Pancreas (tissue), 10 donors: ENCODE data around the gene SYNJ1. TPM values are rescaled to one million over a fixed set of nuclear protein-coding genes. Genes with fewer than 3 reads are reported as not detected.
"Not testable (repeated sequence)": the region's sequence is repeated elsewhere in the genome, so short reads cannot be mapped to it uniquely, and the experiment has no call there.

ENCODE experiments used
- ATAC-seq, 4 donors: fragments of 200-7000 bp; cut with Tn5 transposase; one replicate each; pipeline versions ENCODE4 v1.8.0 to v1.9.1; 2020; ENCODE audit warnings: mild to moderate bottlenecking in 4 of 4, moderate library complexity in 4 of 4
- DNase-seq, 6 donors: peaks; one replicate each; pipeline ENCODE4 v3.0.0-alpha.2; 2020
- FAIRE-seq: peaks from 2 replicates; lab custom pipeline; 2012; peaks lifted over from hg19 to GRCh38; lab: Jason Lieb, UNC
- H3K27ac ChIP-seq, 4 donors: fragments of 200-600 bp; sonication (generic); 1 replicate in 3 of 4; 2 replicates in 1 of 4; pipeline versions ENCODE4 v1.5.0 to v1.8.0; 2020
- H3K27me3 ChIP-seq, 4 donors: fragments of 200-600 bp; one replicate each; pipeline ENCODE4 v1.8.0; 2021
- H3K36me3 ChIP-seq, 3 donors: fragments of 200-600 bp; sonication (generic) in 1 of 3; one replicate each; pipeline versions ENCODE4 v1.5.0 to v1.8.0; 2020 to 2021
- H3K4me1 ChIP-seq, 3 donors: fragments of 200-600 bp; one replicate each; pipeline ENCODE4 v1.8.0; 2021
- H3K4me3 ChIP-seq, 4 donors: fragments of 200-600 bp; sonication (generic) in 2 of 4; one replicate each; pipeline versions ENCODE4 v1.5.0 to v1.8.0; 2020 to 2021
- H3K9me3 ChIP-seq, 4 donors: fragments of 200-600 bp; one replicate each; pipeline ENCODE4 v1.8.0; 2021
- CTCF ChIP-seq, 4 donors: fragments of 200-600 bp; sonication (generic) in 3 of 4; IDR thresholded peaks; one replicate each; pipeline versions ENCODE4 v1.5.0 to v1.8.0; 2021; ENCODE audit warnings: antibody characterized with exemption in 4 of 4
- WGBS, 2 donors: extraction: QIAGEN DNeasy Blood & Tissue Kit; methylation state at CpG; one replicate each; pipeline ENCODE4 v1.1.7; 2013; 5-methylcytosine and 5-hydroxymethylcytosine counted together
- intact Hi-C, 3 donors: fragments of 100-400 bp; cut with DNase I; formaldehyde crosslinking; loops; one replicate each; pipeline versions ENCODE4 v1.11.1 to v1.14.2; 2022
- polyA plus RNA-seq, 2 donors: library from polyadenylated mRNA; stranded (reverse); fragments of 200-250 nt; gene quantifications; one replicate each; pipeline ENCODE4 v1.2.3, GENCODE V29; 2013
- total RNA-seq, 6 donors: library from RNA; stranded (reverse); fragmentation: NEBNext Ultra II Directional in 4 of 6; extraction: Animal tissue kit (Norgen Biotek cat#: 25700) in 4 of 6; gene quantifications; one replicate each; pipeline versions ENCODE4 v1.2.1 to v1.2.4, GENCODE V29; 2021 to 2023
- donor health status: healthy with polysubstance abuse.
- donor health status: DM: no; HTN: no; CAD: no; lungs with moderate emphysema.
- donor health status: DM: no; HTN: no; CAD: no.
- donor health status: control.
- donor health status: control.
- donor health status: Bipolar disorder and iron deficiency.
- donor health status: DM: yes; HTN: yes; CAD: no.
- donor health status: DM: no; HTN: no; CAD: no.
- donor health status: DM: no; HTN: no; CAD: no.
- donor health status: DM: yes; HTN: yes; CAD: no.

Gene SYNJ1
- total and polyA plus RNA-seq, 8 donors, result 3.5 to 9.9 (median 4.9) TPM

DNA sequence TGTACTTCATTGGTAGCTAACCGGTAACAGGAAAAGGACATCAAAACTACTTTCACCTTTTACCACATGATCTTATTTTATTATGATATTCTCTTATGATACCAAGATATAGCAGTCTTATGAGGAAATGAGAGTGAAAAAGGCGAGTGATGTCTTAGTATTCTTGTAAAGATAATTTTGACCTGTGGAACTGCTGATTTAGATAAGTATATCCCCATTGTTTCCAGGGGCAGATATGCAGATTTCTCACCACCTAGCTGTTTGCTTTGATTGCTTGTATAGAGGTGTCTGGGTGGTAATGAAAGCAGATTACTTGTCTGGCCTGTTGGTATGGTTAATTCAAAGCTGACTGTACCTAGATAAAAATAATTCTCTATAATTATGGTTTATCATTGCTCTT, 53.1 kb downstream of the SYNJ1 start:
- FAIRE-seq (no peak), DNase-seq (no peak), ATAC-seq (no peak)
- Histone ChIP-seq H3K36me3 (no peaks in the 10 kb centered on the region), H3K27ac (no peak overlapping the region), H3K27me3 (no peaks in the 10 kb centered on the region), H3K9me3 (no peaks in the 10 kb centered on the region), H3K4me1 (no peaks in the 10 kb centered on the region), H3K4me3 (no peak overlapping the region)
- intact Hi-C loops, result no loop called here
- WGBS, 2 donors, result 93 to 96% methylated on average over 2 of the region's 2 CpGs
- TF ChIP-seq CTCF (IDR thresholded peaks at IDR 0.05), result no peak

- no peaks in the 10 kb centered on the region for H3K36me3 ChIP-seq
- intact Hi-C loops, result no loop called here
- DNase-seq, result no peak
- ATAC-seq, result no peak
- no peaks in the 10 kb centered on the region for H3K4me1 ChIP-seq
- FAIRE-seq, result no peak
- H3K9me3 ChIP-seq, result no peaks in the 10 kb centered on the region
- no peak overlapping the region for H3K27ac ChIP-seq
- TF ChIP-seq CTCF (IDR thresholded peaks at IDR 0.05), result no peak
- H3K4me3 ChIP-seq, result no peak overlapping the region
- H3K27me3 ChIP-seq, result no peaks in the 10 kb centered on the region
- WGBS, 2 donors, result 96 to 100% methylated on average over 1 of the region's 1 CpG
Measured at GRCh38 chr21:32674038-32674437, 53.8 kb downstream of the SYNJ1 start.

DNA sequence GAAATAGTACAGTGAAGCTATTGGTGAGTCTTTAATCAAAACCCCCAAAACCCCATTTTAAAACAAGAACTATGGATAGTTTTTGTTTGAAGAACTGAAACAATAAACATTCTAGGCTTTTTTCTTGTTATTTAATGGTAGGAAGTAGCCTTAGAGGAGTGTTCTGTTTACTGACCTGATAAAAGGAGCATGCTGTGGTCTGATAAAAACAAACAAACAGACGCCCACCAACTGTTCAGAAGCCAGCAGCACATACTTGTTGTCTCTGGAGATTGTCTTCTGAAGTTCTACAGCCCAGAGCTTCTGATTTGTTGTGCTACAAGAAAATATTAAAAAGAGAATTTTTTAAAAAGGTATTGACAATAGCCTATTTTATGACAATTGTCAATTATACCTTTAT, 61.6 kb downstream of the SYNJ1 start:
- Histone ChIP-seq H3K9me3 (no peaks in the 10 kb centered on the region), H3K27me3 (no peaks in the 10 kb centered on the region), H3K27ac (no peak overlapping the region), H3K4me3 (no peak overlapping the region), H3K36me3 (peaks cover 0 to 34% (median 16%) of the 10 kb centered on the region in 3 donors), H3K4me1 (no peaks in the 10 kb centered on the region)
- DNase-seq (no peak), FAIRE-seq (no peak), ATAC-seq (no peak)
- TF ChIP-seq CTCF (IDR thresholded peaks at IDR 0.05), result no peak
- WGBS, 2 donors, result 91 to 97% methylated on average over 1 of the region's 1 CpG
- intact Hi-C loops, result no loop called here

DNA sequence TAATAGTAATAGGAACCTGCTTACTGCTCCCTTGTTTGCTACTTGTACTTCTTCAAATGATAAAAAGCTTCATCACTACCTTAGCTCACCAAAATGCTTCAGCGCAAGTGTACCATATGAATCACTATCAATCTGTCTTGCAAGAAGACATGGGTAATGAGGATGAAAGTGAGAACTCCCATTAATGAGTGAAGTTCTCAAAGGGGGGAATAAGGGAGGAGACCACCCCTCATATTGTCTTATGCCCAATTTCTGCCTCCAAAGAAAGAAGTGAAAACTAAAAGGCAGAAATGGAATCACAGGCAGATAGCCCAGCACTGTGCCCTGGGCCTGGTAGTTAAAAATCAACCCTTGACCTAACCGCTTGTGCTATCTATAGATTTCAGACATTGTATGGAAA, 63.7 kb downstream of the SYNJ1 start:
- ATAC-seq, DNase-seq, H3K4me3 ChIP-seq, H3K27me3 ChIP-seq, intact Hi-C loops, H3K27ac ChIP-seq, H3K4me1 ChIP-seq, FAIRE-seq, H3K9me3 ChIP-seq: not testable (repeated sequence)
- H3K36me3 ChIP-seq, result peaks cover 0 to 34% (median 16%) of the 10 kb centered on the region in 3 donors
- 99 to 100% methylated on average over 2 of the region's 2 CpGs for WGBS, 2 donors

GRCh38 chr21:32661981-32662380, 65.8 kb downstream of the SYNJ1 start:
- 89 to 90% methylated on average over 10 of the region's 10 CpGs for WGBS, 2 donors
- ATAC-seq, H3K27ac ChIP-seq, H3K9me3 ChIP-seq, FAIRE-seq, H3K4me1 ChIP-seq, DNase-seq, H3K27me3 ChIP-seq, intact Hi-C loops, H3K4me3 ChIP-seq: not testable (repeated sequence)
- peaks cover 0 to 34% (median 16%) of the 10 kb centered on the region in 3 donors for H3K36me3 ChIP-seq

- peaks cover 0 to 38% (median 15%) of the 10 kb centered on the region in 3 donors for H3K36me3 ChIP-seq
- ATAC-seq, H3K9me3 ChIP-seq, intact Hi-C loops, H3K27me3 ChIP-seq, H3K4me1 ChIP-seq, DNase-seq, H3K4me3 ChIP-seq, H3K27ac ChIP-seq, FAIRE-seq: not testable (repeated sequence)
- WGBS, 2 donors, result 93% methylated on average over 13 of the region's 13 CpGs
Measured at GRCh38 chr21:32661026-32661782, 66.6 kb downstream of the SYNJ1 start.
